ENCODE results near the gene ITPK1. TPM values are rescaled to one million over a fixed set of nuclear protein-coding genes. Genes with fewer than 3 reads are reported as not detected.

ITPK1 gene
- total RNA-seq, 2 experiments from 2014 or later: 17.8 to 34.7 TPM

DNA sequence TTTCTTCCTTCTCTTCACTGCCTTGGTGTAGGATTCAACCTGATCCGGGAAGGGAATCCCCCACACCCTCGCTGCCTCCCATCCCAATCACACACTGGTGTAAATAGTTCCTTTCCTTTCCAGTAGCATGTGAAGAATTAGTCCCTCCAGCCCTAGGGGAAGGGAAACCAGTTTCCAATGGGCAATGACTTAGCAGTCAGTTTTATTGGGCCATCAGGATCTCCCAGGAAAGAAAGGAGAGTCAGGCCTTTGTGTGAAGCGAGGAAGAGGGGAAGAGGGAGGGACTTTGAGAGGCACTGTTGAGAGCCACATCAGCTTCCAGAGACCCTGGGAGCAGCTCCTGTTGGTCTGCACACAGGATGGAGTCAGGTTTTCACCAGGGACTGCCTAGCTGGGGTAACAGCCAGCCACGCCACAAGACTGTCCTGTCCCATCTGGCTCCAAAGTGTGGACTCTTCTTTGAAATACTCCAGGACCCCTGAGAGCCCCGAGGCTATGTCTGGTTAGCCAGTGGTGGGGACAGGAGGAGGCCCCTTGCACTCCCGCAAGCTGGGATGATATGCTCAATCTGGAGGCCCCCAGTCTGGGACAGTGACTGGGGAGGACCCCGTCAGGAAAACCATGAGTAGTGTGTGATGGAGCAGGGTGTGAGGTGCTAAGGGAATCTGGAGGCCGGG is 41.1 kb upstream of the ITPK1 start:
- CTCF ChIA-PET (ENCODE audit: unreplicated experiment): no interaction called here

DNA sequence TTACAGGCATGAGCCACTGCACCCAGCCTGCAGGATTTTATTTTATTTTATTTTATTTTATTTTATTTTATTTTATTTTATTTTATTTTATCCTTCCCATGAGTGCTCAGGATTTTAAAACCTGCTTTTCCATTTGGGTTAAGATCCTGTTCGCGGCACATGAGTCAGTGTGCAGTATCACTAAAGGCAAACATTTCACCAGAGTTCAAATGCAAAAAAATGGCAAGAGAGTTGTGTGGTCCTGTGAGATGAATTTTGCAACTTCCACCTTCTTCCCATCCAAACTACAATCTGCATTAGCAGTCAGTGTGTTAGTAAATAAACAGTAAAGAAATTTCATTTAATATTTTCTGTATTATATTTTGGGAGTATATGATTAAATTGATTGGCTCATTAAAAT is 39.9 kb upstream of the ITPK1 start:
- intact Hi-C loops (cut with micrococcal nuclease; ENCODE audit: unreplicated experiment): no loop called here

More for the DNA sequence above, 41.1 kb upstream of the ITPK1 start:
- Histone ChIP-seq H3K79me2 (ENCODE audit: insufficient read depth, low read depth, low read length) (no peaks in the 10 kb centered on the region), H3K9me3 (ENCODE audit: low read length) (no peaks in the 10 kb centered on the region), H3K4me3 (ENCODE audit: low read depth, low read length, poor library complexity, severe bottlenecking) (no peak overlapping the region), H3K27ac (ENCODE audit: low read depth, low read length, poor library complexity, severe bottlenecking) (no peak overlapping the region), H2AFZ (ENCODE audit: low read length) (no peak overlapping the region), H3K4me1 (ENCODE audit: insufficient read depth, low read length, poor library complexity, severe bottlenecking) (no peaks in the 10 kb centered on the region), H3K9me2 (ENCODE audit: insufficient read depth, low read length) (no peaks in the 10 kb centered on the region), H4K20me1 (ENCODE audit: insufficient read depth, low read length) (no peaks in the 10 kb centered on the region), H3K36me3 (ENCODE audit: insufficient read depth, low read length) (no peaks in the 10 kb centered on the region), H3K4me2 (ENCODE audit: low read length) (no peak overlapping the region)
- no peak for TF ChIP-seq EZH2phosphoT487 (IDR thresholded peaks at IDR 0.05; ENCODE audit: borderline replicate concordance, low read depth, low read length)
- TF ChIP-seq, protein P1, sequence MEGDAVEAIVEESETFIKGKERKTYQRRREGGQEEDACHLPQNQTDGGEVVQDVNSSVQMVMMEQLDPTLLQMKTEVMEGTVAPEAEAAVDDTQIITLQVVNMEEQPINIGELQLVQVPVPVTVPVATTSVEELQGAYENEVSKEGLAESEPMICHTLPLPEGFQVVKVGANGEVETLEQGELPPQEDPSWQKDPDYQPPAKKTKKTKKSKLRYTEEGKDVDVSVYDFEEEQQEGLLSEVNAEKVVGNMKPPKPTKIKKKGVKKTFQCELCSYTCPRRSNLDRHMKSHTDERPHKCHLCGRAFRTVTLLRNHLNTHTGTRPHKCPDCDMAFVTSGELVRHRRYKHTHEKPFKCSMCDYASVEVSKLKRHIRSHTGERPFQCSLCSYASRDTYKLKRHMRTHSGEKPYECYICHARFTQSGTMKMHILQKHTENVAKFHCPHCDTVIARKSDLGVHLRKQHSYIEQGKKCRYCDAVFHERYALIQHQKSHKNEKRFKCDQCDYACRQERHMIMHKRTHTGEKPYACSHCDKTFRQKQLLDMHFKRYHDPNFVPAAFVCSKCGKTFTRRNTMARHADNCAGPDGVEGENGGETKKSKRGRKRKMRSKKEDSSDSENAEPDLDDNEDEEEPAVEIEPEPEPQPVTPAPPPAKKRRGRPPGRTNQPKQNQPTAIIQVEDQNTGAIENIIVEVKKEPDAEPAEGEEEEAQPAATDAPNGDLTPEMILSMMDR (conservative IDR thresholded peaks at IDR 0.05; ENCODE audit: low read length): no peak
- intact Hi-C loops (cut with micrococcal nuclease; ENCODE audit: unreplicated experiment): no loop called here
- no TSS peak for BruUV-seq (replicated peaks)
- POLR2A ChIA-PET: no interaction called here
- no peak for DNase-seq (ENCODE audit: low spot score)

DNA sequence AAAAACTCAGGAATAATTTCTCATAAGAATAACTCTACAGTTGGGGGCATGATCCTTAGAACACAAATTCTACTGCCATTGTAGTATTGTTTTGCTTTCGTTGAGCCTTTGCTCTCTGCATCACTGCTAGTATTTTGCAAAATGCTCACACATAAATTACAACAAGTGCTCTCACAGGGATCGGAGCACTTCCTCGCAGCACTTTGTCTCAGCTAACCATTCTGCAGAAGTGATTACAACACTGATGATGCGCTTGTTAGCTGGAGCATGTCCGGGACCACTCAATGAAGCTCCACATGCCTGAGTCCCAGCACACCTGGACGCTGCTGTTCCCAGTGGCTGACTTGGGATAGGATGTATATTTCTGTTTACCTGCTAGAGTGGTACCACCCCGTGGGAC is 37.4 kb upstream of the ITPK1 start:
- no peak overlapping the region for H2AFZ ChIP-seq (ENCODE audit: low read length)
- POLR2A ChIA-PET: interaction anchor here (0.6 kb wide), 1 partner anchor 73 kb away, joined by 8 read pairs; no protein-coding TSS in a partner anchor
- CTCF ChIA-PET (ENCODE audit: unreplicated experiment): no interaction called here

More for the DNA sequence above, 39.9 kb upstream of the ITPK1 start:
- H3K9me3 ChIP-seq (ENCODE audit: low read length): no peaks in the 10 kb centered on the region
- H3K27ac ChIP-seq (ENCODE audit: low read depth, low read length, poor library complexity, severe bottlenecking): no peak overlapping the region
- H2AFZ ChIP-seq (ENCODE audit: low read length): no peak overlapping the region
- no peaks in the 10 kb centered on the region for H4K20me1 ChIP-seq (ENCODE audit: insufficient read depth, low read length)
- no peak overlapping the region for H3K4me3 ChIP-seq (ENCODE audit: low read depth, low read length, poor library complexity, severe bottlenecking)
- no peak for DNase-seq (ENCODE audit: low spot score)
- H3K9me2 ChIP-seq (ENCODE audit: insufficient read depth, low read length): no peaks in the 10 kb centered on the region
- CTCF ChIA-PET (ENCODE audit: unreplicated experiment): no interaction called here
- no peak for TF ChIP-seq EZH2phosphoT487 (IDR thresholded peaks at IDR 0.05; ENCODE audit: borderline replicate concordance, low read depth, low read length)
- TF ChIP-seq, protein P1 (conservative IDR thresholded peaks at IDR 0.05; ENCODE audit: low read length): no peak
- no TSS peak for BruUV-seq (replicated peaks)
- H3K4me1 ChIP-seq (ENCODE audit: insufficient read depth, low read length, poor library complexity, severe bottlenecking): no peaks in the 10 kb centered on the region
- no peaks in the 10 kb centered on the region for H3K36me3 ChIP-seq (ENCODE audit: insufficient read depth, low read length)
- POLR2A ChIA-PET: interaction anchor here (0.5 kb wide), 1 partner anchor 985 kb away, joined by 3 read pairs; no protein-coding TSS in a partner anchor
- H3K4me2 ChIP-seq (ENCODE audit: low read length): no peak overlapping the region
- no peaks in the 10 kb centered on the region for H3K79me2 ChIP-seq (ENCODE audit: insufficient read depth, low read depth, low read length)

More for the DNA sequence above, 37.4 kb upstream of the ITPK1 start:
- Histone ChIP-seq H3K4me1 (ENCODE audit: insufficient read depth, low read length, poor library complexity, severe bottlenecking) (no peaks in the 10 kb centered on the region), H3K9me2 (ENCODE audit: insufficient read depth, low read length) (no peaks in the 10 kb centered on the region), H3K36me3 (ENCODE audit: insufficient read depth, low read length) (no peaks in the 10 kb centered on the region), H3K4me2 (ENCODE audit: low read length) (no peak overlapping the region), H3K9me3 (ENCODE audit: low read length) (no peaks in the 10 kb centered on the region), H3K79me2 (ENCODE audit: insufficient read depth, low read depth, low read length) (no peaks in the 10 kb centered on the region), H4K20me1 (ENCODE audit: insufficient read depth, low read length) (no peaks in the 10 kb centered on the region), H3K27ac (ENCODE audit: low read depth, low read length, poor library complexity, severe bottlenecking) (no peak overlapping the region), H3K4me3 (ENCODE audit: low read depth, low read length, poor library complexity, severe bottlenecking) (no peak overlapping the region)
- no TSS peak for BruUV-seq (replicated peaks)
- intact Hi-C loops (cut with micrococcal nuclease; ENCODE audit: unreplicated experiment): no loop called here
- DNase-seq (ENCODE audit: low spot score): no peak
- TF ChIP-seq EZH2phosphoT487 (IDR thresholded peaks at IDR 0.05; ENCODE audit: borderline replicate concordance, low read depth, low read length): no peak
- TF ChIP-seq, protein P1 (conservative IDR thresholded peaks at IDR 0.05; ENCODE audit: low read length): no peak

All from OCI-LY7 (cell line).